Lower leg skin (tissue), 4 donors: Measurements from ENCODE around the gene UNKL. TPM values are rescaled to one million over a fixed set of nuclear protein-coding genes. Genes with fewer than 3 reads are reported as not detected.

Experiments
- DNase-seq, 2 donors: peaks; one replicate each; pipeline ENCODE4 v3.0.0-alpha.2; 2019; ENCODE audit warnings: low spot score in 2 of 2
- H3K4me3 ChIP-seq: fragments of 200-600 bp; sonication (generic); 2 replicates; pipeline ENCODE4 v1.5.1; 2017; ENCODE audit warnings: mild to moderate bottlenecking, low read depth; ENCODE audit not compliant: poor library complexity, severe bottlenecking
- POLR2A ChIP-seq, 2 donors: fragments of 450-650 bp; IDR thresholded peaks; one replicate each; pipeline ENCODE4 v1.6.1; 2016 to 2017; ENCODE audit warnings: antibody characterized with exemption in 2 of 2, mild to moderate bottlenecking in 1 of 2, moderate library complexity in 1 of 2
- WGBS, 2 donors: methylation state at CpG; one replicate each; pipeline ENCODE4 v1.1.5; 2018; 5-methylcytosine and 5-hydroxymethylcytosine counted together
- intact Hi-C: fragments of 100-400 bp; cut with DNase I; formaldehyde crosslinking; loops from one replicate; pipeline ENCODE4 v1.15.0; 2023; ENCODE audit warnings: low total_unique reads
- total RNA-seq, 4 donors: library from RNA; depleted of rRNA; stranded (reverse); fragments of >200 nt; gene quantifications; one replicate each; pipeline ENCODE4 v1.1.0, GENCODE V29; 2016
- TF ChIP-seq, protein P1 (sequence below), 3 donors: fragments of 450-650 bp; IDR thresholded peaks; one replicate each; pipeline ENCODE4 v1.5.1; 2016; ENCODE audit warnings: antibody characterized with exemption in 3 of 3, mild to moderate bottlenecking in 3 of 3, moderate library complexity in 2 of 3

The UNKL gene
- total RNA-seq, 4 donors from 2014 or later: 25.7 to 63.4 (median 36.6) TPM

DNA sequence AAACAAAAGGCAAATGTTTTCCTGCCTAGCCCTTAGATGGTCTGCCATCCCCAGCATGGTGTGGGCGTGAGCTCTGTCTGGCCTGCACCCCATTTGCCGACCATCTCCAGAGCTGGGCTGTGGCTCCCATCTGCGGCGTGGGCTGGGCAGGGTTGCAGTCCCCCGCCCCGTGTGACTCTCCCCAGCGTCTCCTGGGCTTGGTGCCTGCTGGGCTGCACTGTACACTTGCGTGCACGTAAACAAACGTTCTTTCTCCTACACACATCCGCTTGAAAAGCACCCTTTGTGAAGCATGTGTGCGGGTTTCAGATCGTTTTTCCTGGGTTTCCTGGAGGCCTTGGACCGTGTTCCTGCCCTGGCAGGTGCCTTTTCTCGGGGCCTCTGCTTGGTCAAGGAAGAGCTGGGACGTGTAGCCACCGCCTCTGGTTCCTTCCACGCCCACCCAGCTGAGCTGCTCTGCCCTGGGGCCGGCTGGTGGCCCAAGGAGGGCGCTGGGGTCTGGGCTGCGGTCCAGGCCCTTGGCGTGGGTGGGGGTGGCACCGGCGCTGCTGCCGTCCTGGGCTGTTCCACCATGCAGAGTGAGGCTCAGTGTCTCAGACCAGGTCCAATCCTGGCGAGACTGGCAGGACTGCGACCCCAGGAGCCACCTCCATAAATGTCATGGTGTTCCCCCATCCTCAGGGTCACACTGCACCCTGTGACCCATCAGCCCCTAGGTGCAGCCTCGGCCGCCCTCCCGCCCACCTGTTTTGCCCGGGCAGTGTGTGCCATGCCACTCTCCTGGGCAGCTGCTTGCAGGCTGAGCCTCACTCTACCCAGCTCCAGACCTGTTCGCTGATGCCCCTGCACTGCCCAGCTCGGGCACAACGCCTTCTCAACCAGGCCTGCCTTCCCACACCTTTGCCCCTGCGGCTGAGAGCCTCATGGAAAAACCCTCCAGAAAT is 90.9 kb downstream of the UNKL start:
- WGBS, 2 donors: 74 to 85% methylated on average over 27 to 31 of the region's 35 CpGs
- no peak overlapping the region for H3K4me3 ChIP-seq
- TF ChIP-seq, protein P1, sequence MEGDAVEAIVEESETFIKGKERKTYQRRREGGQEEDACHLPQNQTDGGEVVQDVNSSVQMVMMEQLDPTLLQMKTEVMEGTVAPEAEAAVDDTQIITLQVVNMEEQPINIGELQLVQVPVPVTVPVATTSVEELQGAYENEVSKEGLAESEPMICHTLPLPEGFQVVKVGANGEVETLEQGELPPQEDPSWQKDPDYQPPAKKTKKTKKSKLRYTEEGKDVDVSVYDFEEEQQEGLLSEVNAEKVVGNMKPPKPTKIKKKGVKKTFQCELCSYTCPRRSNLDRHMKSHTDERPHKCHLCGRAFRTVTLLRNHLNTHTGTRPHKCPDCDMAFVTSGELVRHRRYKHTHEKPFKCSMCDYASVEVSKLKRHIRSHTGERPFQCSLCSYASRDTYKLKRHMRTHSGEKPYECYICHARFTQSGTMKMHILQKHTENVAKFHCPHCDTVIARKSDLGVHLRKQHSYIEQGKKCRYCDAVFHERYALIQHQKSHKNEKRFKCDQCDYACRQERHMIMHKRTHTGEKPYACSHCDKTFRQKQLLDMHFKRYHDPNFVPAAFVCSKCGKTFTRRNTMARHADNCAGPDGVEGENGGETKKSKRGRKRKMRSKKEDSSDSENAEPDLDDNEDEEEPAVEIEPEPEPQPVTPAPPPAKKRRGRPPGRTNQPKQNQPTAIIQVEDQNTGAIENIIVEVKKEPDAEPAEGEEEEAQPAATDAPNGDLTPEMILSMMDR (IDR thresholded peaks at IDR 0.05): no peak
- TF ChIP-seq POLR2A (IDR thresholded peaks at IDR 0.05): no peak
- no peak for DNase-seq
- intact Hi-C loops: no loop called here

DNA sequence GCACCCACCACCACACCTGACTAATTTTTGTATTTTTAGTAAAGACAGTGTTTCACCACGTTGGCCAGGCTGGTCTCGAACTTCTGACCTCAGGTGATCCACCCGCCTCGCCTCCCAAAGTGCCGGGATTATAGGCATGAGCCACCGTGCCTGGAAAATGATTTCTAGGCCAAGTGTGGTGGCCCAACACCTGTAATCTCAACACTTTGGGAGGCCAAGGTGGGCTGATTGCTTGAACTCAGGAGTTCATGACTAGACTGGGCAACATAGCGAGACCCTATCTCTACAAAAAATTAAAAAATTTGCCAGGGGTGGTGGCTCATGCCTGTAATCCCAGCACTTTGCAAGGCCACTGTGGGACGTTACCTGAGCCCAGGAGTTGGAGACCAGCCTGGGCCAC is 92.1 kb downstream of the UNKL start:
- no peak for DNase-seq
- intact Hi-C loops: no loop called here
- no peak overlapping the region for H3K4me3 ChIP-seq
- WGBS, 2 donors: 91 to 98% methylated on average over 8 of the region's 8 CpGs
- TF ChIP-seq POLR2A (IDR thresholded peaks at IDR 0.05): no peak
- TF ChIP-seq, protein P1 (IDR thresholded peaks at IDR 0.05): no peak

DNA sequence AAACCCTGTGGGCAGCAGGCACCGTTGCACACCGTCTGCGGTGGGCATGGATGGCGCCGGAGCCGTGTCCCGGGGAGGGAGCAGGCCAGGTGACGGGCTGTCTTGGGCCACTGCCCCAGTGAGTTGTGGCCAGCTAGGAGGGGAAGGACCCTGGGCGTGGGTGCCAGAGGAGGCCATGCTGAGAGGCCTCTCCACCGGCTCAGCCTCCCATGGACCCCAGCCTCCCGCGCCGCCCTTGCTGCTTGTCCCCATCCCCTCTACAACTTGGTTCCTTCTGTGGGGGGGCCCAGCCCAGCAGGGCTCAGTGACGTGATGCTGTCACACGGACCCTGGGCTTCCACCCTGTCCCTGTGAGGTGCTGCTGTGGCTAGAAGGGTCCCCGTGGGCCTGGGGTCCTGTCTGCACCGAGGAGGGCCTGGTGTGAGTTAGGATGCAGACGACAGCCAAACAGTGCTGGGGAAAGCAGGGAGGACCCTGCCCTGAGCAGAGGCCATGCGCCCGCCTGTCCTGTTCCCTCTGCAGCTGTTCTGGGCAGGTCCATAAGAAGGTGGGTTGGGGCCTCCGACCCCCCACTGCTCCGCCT is 93.8 kb downstream of the UNKL start:
- H3K4me3 ChIP-seq: no peak overlapping the region
- intact Hi-C loops: no loop called here
- TF ChIP-seq, protein P1 (IDR thresholded peaks at IDR 0.05): no peak
- TF ChIP-seq POLR2A (IDR thresholded peaks at IDR 0.05): no peak
- no peak for DNase-seq
- 86 to 89% methylated on average over 10 to 14 of the region's 22 CpGs for WGBS, 2 donors

DNA sequence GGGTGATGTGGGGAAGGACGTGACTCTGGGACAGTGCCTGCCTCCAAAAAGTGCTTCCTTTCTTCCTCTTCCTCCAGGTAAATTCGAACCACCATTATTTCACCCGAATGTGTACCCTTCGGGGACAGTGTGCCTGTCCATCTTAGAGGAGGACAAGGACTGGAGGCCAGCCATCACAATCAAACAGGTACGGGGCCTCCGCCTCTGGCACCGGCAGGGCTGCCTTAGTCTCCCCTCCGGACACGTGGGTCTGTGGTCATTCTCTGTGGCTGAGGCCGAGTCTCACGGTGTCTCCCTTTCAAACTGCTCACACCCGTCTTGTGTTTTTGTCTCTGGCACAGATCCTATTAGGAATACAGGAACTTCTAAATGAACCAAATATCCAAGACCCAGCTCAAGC is 94.4 kb downstream of the UNKL start:
- 80 to 86% methylated on average over 12 of the region's 12 CpGs for WGBS, 2 donors
- no peak for DNase-seq
- intact Hi-C loops: no loop called here
- no peak for TF ChIP-seq POLR2A (IDR thresholded peaks at IDR 0.05)
- TF ChIP-seq, protein P1 (IDR thresholded peaks at IDR 0.05): no peak
- H3K4me3 ChIP-seq: no peak overlapping the region

DNA sequence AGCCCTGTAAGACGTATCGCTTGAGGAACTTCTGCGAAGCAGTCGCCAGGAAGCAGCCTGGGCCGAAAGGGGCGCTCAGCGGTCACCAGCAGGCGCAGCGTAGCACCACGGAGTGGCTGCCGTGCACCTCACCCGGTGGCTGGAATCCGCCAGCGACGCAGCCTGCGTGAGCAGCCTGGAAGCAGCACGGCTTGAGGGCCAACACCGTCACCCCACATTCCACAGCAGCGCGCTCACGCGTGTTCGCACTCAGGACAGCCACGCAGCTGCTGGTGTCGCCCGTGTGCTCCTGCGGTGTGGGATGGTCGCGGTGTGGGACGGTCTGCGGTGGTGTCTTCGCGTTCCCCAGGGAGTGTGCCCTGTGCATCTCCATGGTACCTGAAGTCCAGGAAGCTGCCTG is 95.5 kb downstream of the UNKL start:
- intact Hi-C loops: no loop called here
- 89 to 92% methylated on average over 33 of the region's 33 CpGs for WGBS, 2 donors
- TF ChIP-seq POLR2A (IDR thresholded peaks at IDR 0.05): no peak
- TF ChIP-seq, protein P1 (IDR thresholded peaks at IDR 0.05): no peak
- H3K4me3 ChIP-seq: no peak overlapping the region
- DNase-seq: no peak
